GM12874 (cell line): ENCODE data around the gene SENP2.

Source experiments
- CTCF ChIP-seq: IDR thresholded peaks from 2 replicates; pipeline ENCODE4 v1.5.1; 2011; ENCODE audit warnings: low read depth, mild to moderate bottlenecking, control low read depth, low read length, moderate library complexity; ENCODE audit not compliant: insufficient read depth

SENP2 gene

DNA sequence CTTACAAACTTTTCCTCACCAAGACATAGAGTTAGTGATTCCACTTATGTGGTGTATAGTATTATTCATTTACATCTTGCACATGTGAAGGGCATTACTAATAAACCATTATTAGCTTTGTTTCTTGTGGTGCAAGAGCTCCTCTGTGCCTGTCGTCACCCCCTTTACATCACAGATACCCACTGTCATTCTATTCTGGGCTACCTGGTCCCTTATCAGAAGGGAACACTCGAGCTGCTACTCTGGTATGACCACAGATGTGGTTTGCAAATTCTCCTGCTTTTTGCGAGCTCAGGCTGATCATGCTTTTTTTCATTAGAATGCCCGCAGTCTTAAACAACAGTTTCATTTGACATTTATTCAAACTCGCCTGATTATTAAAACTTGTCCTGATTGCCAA lies 13.9 kb upstream of the SENP2 start:
- no peak for TF ChIP-seq CTCF

DNA sequence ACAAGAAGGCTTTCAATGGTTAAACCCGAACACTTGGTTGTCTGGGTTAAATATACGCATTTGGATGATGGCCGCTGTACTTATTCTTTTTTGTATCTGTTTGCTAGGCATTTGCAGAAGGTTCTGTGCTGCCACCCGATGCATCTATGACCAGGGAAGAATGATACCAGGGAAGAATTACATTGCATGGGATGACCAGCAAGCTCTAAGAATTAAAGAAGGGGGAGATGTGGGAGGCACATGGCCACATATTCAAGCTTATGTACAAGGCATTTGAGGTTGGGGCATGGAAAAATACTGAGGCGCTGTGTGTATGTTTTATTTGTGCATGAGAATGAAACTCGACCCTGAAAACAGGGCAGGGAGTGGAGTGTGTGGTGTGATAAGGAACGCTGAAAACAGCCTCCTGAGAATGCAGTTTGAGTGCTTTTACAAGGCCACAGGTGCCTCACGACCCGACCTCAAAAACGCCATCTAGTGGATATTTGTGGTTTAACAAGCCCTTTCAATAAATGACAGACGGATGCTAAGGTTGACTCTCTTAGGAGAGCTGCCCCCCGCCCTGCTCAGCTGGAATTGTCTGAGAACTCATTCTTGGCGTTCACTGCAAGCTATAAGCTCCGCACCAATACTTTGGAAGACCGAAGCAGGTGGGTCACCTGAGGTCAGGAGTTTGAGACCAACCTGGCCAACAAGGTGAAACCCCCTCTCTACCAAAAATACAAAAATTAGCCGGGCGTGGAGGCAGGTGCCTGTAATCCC lies 10.8 kb upstream of the SENP2 start:
- TF ChIP-seq CTCF, result peak; percentile 52

- TF ChIP-seq CTCF, result no peak
Observed at GRCh38 chr3:185582236-185582635, 3.9 kb upstream of the SENP2 start.

GRCh38 chr3:185582871-185583270 lies 3.2 kb upstream of the SENP2 start:
- no peak for TF ChIP-seq CTCF

- TF ChIP-seq CTCF, result no peak
Observed at GRCh38 chr3:185583925-185584324, 2.2 kb upstream of the SENP2 start.

DNA sequence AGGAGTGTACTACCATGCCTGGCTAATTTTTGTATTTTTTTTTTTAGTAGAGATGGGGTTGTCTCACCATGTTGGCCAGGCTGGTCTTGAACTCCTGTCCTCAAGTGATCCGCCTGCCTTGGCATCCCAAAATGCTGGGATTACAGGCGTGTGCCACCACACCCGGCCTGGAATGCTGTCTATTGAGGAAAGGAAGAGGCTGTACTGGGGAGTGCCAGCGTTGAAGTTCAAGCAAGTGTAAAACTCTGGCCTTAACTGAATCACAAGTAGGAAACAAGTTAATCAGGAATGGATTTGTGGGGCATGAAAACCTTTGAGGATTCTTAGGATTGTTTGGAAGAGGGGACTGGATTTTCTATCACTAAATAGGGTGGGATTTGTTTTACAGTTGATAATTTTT lies 1.4 kb upstream of the SENP2 start:
- no peak for TF ChIP-seq CTCF

DNA sequence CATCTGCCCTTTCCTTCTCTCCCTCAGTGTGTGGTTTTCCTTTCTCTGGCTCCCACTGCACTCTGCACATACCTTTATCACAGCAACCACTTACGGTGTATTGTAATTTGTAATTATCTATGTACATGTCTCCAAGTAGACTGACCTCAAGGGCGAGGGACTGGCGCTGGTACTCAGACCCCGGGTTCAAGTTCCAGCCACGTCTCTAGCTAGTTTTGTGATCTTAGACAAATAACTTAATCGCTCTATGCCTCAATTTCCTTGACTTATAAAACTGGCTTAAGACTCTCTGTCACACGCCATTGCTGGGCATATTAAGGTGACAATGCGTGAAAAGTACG lies 607 bp upstream of the SENP2 start:
- TF ChIP-seq CTCF, result no peak
